ENCODE measurements around the gene UBE2Z.

- no peak for TF ChIP-seq CTCF (IDR thresholded peaks at IDR 0.05; ENCODE audit: poor library complexity, severe bottlenecking)
- TF ChIP-seq EZH2 (IDR thresholded peaks at IDR 0.05; ENCODE audit: borderline replicate concordance, insufficient read depth, low read length, poor library complexity, severe bottlenecking): no peak
- no peak for TF ChIP-seq SMC3 (conservative IDR thresholded peaks at IDR 0.05; ENCODE audit: poor library complexity)
- TF ChIP-seq TAF1 (IDR thresholded peaks at IDR 0.05; ENCODE audit: low read depth): no peak
- no peak for TF ChIP-seq REST (IDR thresholded peaks at IDR 0.05; ENCODE audit: borderline replicate concordance)
- TF ChIP-seq EP300 (conservative IDR thresholded peaks at IDR 0.05; ENCODE audit: poor library complexity, severe bottlenecking): no peak
Measured at GRCh38 chr17:48873209-48873608, 35.0 kb upstream of the UBE2Z start.

Data from neural cell (in vitro differentiated cells).